Fibroblast of villous mesenchyme (primary cell): ENCODE measurements around the gene BCO1. TPM values are rescaled to one million over a fixed set of nuclear protein-coding genes. Genes with fewer than 3 reads are reported as not detected.

ENCODE experiments used
- DNase-seq: peaks from one replicate; pipeline ENCODE4 v3.0.0-alpha.2; 2010; ENCODE audit warnings: low read depth
- H3K4me3 ChIP-seq: 2 replicates; pipeline ENCODE4 v1.5.1; 2011; ENCODE audit warnings: low read depth, mild to moderate bottlenecking, low read length
- CTCF ChIP-seq: IDR thresholded peaks from 2 replicates; pipeline ENCODE4 v1.5.1; 2012; ENCODE audit warnings: low read depth, mild to moderate bottlenecking, low read length; ENCODE audit not compliant: insufficient read depth
- total RNA-seq: library from RNA; depleted of rRNA; stranded (reverse); fragments of >200 nt; gene quantifications from 2 replicates; pipeline ENCODE4 v1.2.3, GENCODE V29; 2012

The BCO1 gene
- total RNA-seq, 1 donor = not detected

GRCh38 chr16:81278526-81278925 lies 40.0 kb downstream of the BCO1 start:
- DNase-seq = no peak
- TF ChIP-seq CTCF = no peak
- no peak overlapping the region for H3K4me3 ChIP-seq

GRCh38 chr16:81279392-81279791 lies 40.9 kb downstream of the BCO1 start:
- TF ChIP-seq CTCF = no peak
- DNase-seq = no peak
- no peak overlapping the region for H3K4me3 ChIP-seq

- peak; percentile 55 for DNase-seq
- TF ChIP-seq CTCF = no peak
- no peak overlapping the region for H3K4me3 ChIP-seq
These were observed 41.9 kb downstream of the BCO1 start for GRCh38 chr16:81280393-81280792.

- H3K4me3 ChIP-seq = no peak overlapping the region
- no peak for DNase-seq
- no peak for TF ChIP-seq CTCF
These were observed 44.6 kb downstream of the BCO1 start for GRCh38 chr16:81283044-81283443.

- no peak overlapping the region for H3K4me3 ChIP-seq
- DNase-seq = no peak
- TF ChIP-seq CTCF = no peak
These were observed 46.6 kb downstream of the BCO1 start for GRCh38 chr16:81284995-81285600.

GRCh38 chr16:81286190-81286589 lies 47.7 kb downstream of the BCO1 start:
- DNase-seq = no peak
- TF ChIP-seq CTCF = no peak
- H3K4me3 ChIP-seq = no peak overlapping the region

- DNase-seq = no peak
- no peak for TF ChIP-seq CTCF
- no peak overlapping the region for H3K4me3 ChIP-seq
These were observed 52.6 kb downstream of the BCO1 start for GRCh38 chr16:81291117-81291516.
